Activated CD4-positive, alpha-beta memory T cell treated with anti-CD3 and anti-CD28 coated beads for 36 hours (primary cell): ENCODE results near the gene OSBPL2. TPM values are rescaled to one million over a fixed set of nuclear protein-coding genes. Genes with fewer than 3 reads are reported as not detected.

Experiments used
- CTCF ChIA-PET: fragments of 350-600 bp; sonication (Branson Sonifier 250); formaldehyde crosslinking; loops from one replicate; lab custom pipeline; 2021; ENCODE audit warnings: antibody characterized with exemption, inconsistent platforms; lab: Charles Lee
- POLR2A ChIA-PET: fragments of 350-600 bp; sonication (Branson Sonifier 250); formaldehyde crosslinking; loops from one replicate; lab custom pipeline; 2021; ENCODE audit warnings: antibody characterized with exemption; lab: Charles Lee
- DNase-seq: peaks from one replicate; pipeline ENCODE4 v3.0.0-alpha.2; 2020
- H3K27ac Mint-ChIP-seq: one replicate; pipeline ENCODE4 v1.8.0; 2021; ENCODE audit warnings: mixed read lengths
- H3K27me3 Mint-ChIP-seq: one replicate; pipeline ENCODE4 v1.8.0; 2021; ENCODE audit warnings: mixed read lengths
- H3K36me3 Mint-ChIP-seq: one replicate; pipeline ENCODE4 v1.8.0; 2021; ENCODE audit warnings: mixed read lengths
- H3K4me1 Mint-ChIP-seq: one replicate; pipeline ENCODE4 v1.8.0; 2021; ENCODE audit warnings: low read depth, mixed read lengths
- H3K4me3 Mint-ChIP-seq: one replicate; pipeline ENCODE4 v1.8.0; 2021; ENCODE audit warnings: mild to moderate bottlenecking, mixed read lengths
- H3K9me3 Mint-ChIP-seq: one replicate; pipeline ENCODE4 v1.8.0; 2021; ENCODE audit warnings: mixed read lengths
- intact Hi-C: fragments of 100-400 bp; cut with micrococcal nuclease; formaldehyde crosslinking; loops from one replicate; pipeline ENCODE4 v1.15.1; 2023
- total RNA-seq, 2 experiments: library from RNA; stranded (reverse); gene quantifications; one replicate each; pipeline ENCODE4 v1.2.3, GENCODE V29; 2021

OSBPL2 gene
- total RNA-seq, 2 experiments from 2014 or later = 25.4 to 29.3 TPM

DNA sequence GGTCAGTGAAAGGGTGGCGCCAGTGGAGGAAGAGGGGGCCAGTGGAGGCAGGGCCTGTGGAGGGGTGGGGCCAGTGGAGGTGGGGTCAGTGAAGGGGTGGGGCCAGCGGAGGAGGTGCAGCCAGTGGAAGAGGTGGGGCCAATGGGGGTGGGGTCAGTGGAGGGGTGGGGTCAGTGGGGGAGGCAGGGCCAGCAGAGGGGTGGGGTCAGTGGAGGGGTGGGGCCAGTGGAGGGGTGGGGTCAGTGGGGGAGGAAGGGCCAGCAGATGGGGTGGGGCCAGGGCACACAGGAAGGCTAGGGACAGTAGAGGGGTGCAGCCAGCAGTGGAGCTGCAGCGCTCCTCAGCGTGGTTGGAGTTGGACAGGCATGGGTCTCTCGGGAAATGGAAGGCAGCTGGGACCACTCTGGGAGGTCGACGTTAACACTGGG is 83.2 kb downstream of the OSBPL2 start:
- ChIA-PET CTCF (no interaction called here), POLR2A (no interaction called here)
- no peaks in the 10 kb centered on the region for H3K4me1 Mint-ChIP-seq
- no peaks in the 10 kb centered on the region for H3K9me3 Mint-ChIP-seq
- intact Hi-C loops = no loop called here
- H3K27me3 Mint-ChIP-seq = no peaks in the 10 kb centered on the region
- no peak overlapping the region for H3K4me3 Mint-ChIP-seq
- no peaks in the 10 kb centered on the region for H3K36me3 Mint-ChIP-seq
- H3K27ac Mint-ChIP-seq = no peak overlapping the region
- peak; percentile 46 for DNase-seq

GRCh38 chr20:62321975-62322374 is 83.7 kb downstream of the OSBPL2 start:
- H3K9me3 Mint-ChIP-seq = no peaks in the 10 kb centered on the region
- ChIA-PET CTCF (no interaction called here), POLR2A (no interaction called here)
- no peaks in the 10 kb centered on the region for H3K4me1 Mint-ChIP-seq
- intact Hi-C loops = no loop called here
- no peak overlapping the region for H3K4me3 Mint-ChIP-seq
- no peak for DNase-seq
- no peak overlapping the region for H3K27ac Mint-ChIP-seq
- H3K36me3 Mint-ChIP-seq = no peaks in the 10 kb centered on the region
- H3K27me3 Mint-ChIP-seq = no peaks in the 10 kb centered on the region

DNA sequence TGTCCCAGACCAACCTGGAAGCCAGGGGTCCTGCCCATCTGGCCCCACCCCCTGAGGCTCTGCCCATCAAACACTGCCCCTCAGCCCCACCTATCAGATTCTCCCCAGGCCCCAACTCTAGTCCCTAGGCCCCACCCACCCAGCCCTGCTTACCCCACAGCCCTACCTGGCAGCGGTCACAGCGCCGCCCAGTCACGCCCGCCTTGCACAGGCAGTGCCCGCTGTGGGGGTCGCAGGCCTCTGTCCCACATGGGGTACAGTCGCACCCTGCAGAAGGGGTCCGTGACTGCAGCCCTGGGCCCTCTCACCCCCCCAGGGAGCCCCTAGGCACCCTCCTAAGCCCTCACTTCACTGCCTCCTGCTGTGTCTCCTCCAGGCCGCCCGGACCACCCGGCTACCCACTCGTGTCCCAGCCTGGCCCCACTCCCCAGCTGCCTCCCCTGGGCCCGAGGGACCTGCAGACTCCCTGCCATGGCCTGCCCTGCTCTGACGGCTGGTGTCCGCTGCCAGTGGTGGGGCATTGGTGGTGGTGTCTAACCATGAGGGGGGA is 84.2 kb downstream of the OSBPL2 start:
- Mint-ChIP-seq H3K9me3 (no peaks in the 10 kb centered on the region), H3K4me1 (no peaks in the 10 kb centered on the region), H3K27ac (no peak overlapping the region), H3K36me3 (no peaks in the 10 kb centered on the region), H3K27me3 (no peaks in the 10 kb centered on the region), H3K4me3 (no peak overlapping the region)
- intact Hi-C loops = no loop called here
- ChIA-PET POLR2A (no interaction called here), CTCF (no interaction called here)
- DNase-seq = no peak

DNA sequence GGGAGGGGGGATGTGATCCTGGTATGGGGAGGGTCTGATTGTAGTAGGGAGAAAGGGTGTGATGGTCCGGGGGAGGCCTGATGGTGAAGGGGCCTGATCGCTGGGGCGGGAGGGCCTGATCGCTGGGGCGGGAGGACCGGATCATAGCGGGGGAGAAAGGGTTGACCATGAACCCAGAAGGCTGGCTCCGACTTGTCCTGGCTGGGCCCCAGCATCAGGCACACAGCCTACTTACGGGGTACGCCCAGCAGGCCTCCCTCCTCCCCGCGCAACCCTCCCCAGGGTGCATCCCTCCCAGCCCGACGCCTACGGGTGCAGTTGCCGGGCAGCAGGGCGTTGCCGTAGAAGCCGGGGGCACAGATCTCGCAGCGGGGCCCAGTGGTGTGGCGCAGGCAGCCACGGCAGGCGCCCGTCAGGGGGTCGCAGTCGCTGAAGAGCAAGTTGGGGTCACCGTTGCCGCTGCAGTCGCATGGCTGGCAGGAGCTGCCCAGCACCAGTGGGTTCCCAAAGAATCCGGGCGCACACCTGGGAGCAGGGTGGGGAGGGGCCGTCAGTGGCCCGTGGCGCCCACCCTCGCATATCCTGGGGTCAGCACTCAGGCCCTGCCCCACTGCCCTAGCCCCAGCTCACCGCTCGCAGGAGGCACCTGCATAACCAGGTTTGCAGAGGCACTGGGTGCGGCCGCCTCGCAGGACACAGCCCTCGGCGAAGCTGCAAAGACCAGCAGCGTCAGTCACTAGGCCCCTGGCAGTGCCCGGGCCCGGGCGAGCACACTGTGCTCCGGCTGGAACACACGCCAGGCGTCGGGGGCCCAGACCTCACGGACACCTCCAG is 85.0 kb downstream of the OSBPL2 start:
- Mint-ChIP-seq H3K27me3 (no peaks in the 10 kb centered on the region), H3K36me3 (no peaks in the 10 kb centered on the region), H3K4me3 (no peak overlapping the region), H3K27ac (no peak overlapping the region), H3K9me3 (no peaks in the 10 kb centered on the region), H3K4me1 (no peaks in the 10 kb centered on the region)
- ChIA-PET CTCF (no interaction called here), POLR2A (no interaction called here)
- intact Hi-C loops = no loop called here
- DNase-seq = no peak

- Mint-ChIP-seq H3K36me3 (no peaks in the 10 kb centered on the region), H3K4me3 (no peak overlapping the region), H3K9me3 (no peaks in the 10 kb centered on the region), H3K27ac (no peak overlapping the region), H3K27me3 (no peaks in the 10 kb centered on the region), H3K4me1 (no peaks in the 10 kb centered on the region)
- DNase-seq = no peak
- ChIA-PET POLR2A (no interaction called here), CTCF (interaction anchor here (1.4 kb wide), 1 partner anchor 58 kb away, joined by 3 read pairs; no protein-coding TSS in a partner anchor)
- intact Hi-C loops = no loop called here
Measured at GRCh38 chr20:62323980-62324906, 85.9 kb downstream of the OSBPL2 start.

- DNase-seq = no peak
- no peaks in the 10 kb centered on the region for H3K36me3 Mint-ChIP-seq
- H3K27me3 Mint-ChIP-seq = no peaks in the 10 kb centered on the region
- H3K4me3 Mint-ChIP-seq = no peak overlapping the region
- no peak overlapping the region for H3K27ac Mint-ChIP-seq
- no peaks in the 10 kb centered on the region for H3K4me1 Mint-ChIP-seq
- CTCF ChIA-PET = interaction anchor here (1.4 kb wide), 1 partner anchor 57 kb away, joined by 3 read pairs; no protein-coding TSS in a partner anchor
- intact Hi-C loops = no loop called here
- POLR2A ChIA-PET = no interaction called here
- no peaks in the 10 kb centered on the region for H3K9me3 Mint-ChIP-seq
Measured at GRCh38 chr20:62325172-62325905, 87.0 kb downstream of the OSBPL2 start.

GRCh38 chr20:62326559-62326958 is 88.2 kb downstream of the OSBPL2 start:
- ChIA-PET POLR2A (no interaction called here), CTCF (no interaction called here)
- no peak overlapping the region for H3K27ac Mint-ChIP-seq
- no peak for DNase-seq
- no peaks in the 10 kb centered on the region for H3K27me3 Mint-ChIP-seq
- intact Hi-C loops = no loop called here
- no peaks in the 10 kb centered on the region for H3K4me1 Mint-ChIP-seq
- no peaks in the 10 kb centered on the region for H3K36me3 Mint-ChIP-seq
- H3K4me3 Mint-ChIP-seq = no peak overlapping the region
- H3K9me3 Mint-ChIP-seq = no peaks in the 10 kb centered on the region

DNA sequence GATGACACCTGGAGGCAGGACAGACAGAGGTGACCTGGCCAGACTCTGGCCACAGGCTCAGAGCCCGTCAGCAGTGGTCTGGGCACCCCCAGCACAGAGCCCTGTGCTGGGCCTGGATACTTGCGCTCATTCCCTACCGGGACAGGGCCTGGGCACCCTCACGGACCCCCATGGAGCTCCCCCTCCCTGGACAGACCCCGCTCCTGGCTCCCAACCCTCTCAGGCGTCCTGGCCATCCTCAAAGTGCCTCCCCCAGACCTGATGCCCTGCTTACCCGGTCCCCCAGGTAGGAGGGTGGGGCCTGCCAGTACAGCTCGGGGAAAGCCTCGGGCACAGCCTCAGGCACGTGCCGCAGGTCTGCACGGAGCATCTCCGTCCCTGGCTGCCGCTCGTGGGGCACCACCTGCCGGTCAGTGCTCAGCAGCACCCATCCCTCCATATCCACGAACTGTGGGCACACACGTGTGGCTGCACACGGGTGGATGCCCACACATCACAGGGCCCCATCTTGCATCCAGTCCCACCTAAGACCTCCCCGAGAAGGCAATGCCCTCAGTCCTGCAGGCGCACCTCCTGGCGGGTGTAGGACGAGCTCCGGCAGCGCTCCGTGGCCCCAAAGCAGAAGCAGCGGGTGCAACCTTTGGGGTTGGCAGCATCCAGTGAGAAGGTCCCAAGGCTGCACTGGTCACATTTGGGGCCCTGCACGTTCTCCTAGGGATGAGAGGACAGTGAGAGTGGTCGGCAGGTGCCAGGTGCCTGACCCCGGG is 88.8 kb downstream of the OSBPL2 start:
- no peaks in the 10 kb centered on the region for H3K9me3 Mint-ChIP-seq
- H3K4me3 Mint-ChIP-seq = no peak overlapping the region
- intact Hi-C loops = no loop called here
- ChIA-PET POLR2A (no interaction called here), CTCF (no interaction called here)
- no peak overlapping the region for H3K27ac Mint-ChIP-seq
- no peaks in the 10 kb centered on the region for H3K4me1 Mint-ChIP-seq
- no peak for DNase-seq
- no peaks in the 10 kb centered on the region for H3K36me3 Mint-ChIP-seq
- no peaks in the 10 kb centered on the region for H3K27me3 Mint-ChIP-seq

DNA sequence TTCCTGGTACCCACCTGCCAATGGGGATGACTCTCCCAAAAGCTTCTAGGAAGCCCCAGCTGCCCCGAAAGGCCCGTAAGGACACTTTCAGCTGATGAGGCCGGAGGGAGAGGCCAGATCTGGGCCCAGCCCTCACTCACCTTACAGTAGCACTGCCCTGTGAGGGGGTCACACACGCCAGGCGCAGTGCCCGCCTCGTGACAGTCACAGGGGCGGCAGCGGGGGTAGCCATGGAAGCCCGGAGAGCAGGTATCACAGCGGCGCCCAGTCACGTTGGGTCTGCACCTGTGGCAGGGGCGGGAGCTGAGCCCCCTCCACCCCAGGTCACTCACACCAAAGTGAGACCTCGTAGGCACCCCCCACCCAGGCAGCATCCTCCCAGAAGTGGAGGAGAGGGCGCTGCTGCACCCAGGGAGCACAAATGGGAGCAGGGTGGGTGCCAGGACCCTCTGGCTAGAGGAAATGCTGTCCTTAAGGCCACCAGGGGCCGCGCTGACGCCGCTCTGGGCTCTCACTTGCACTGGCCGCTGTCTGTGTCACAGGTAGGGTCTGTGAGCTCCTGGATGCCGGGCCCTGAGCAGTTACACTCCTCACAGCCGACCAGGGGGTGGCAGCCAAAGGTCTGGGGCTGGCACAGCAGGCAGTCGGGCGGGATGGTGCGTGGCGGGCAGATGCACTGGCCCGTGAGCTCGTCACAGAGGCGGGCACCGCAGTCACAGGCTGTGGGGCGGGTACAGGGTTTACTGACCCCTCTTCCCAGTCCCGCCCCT is 89.6 kb downstream of the OSBPL2 start:
- Mint-ChIP-seq H3K27ac (no peak overlapping the region), H3K4me3 (no peak overlapping the region)
- CTCF ChIA-PET = no interaction called here

GRCh38 chr20:62328684-62329388 is 90.5 kb downstream of the OSBPL2 start:
- Mint-ChIP-seq H3K27ac (no peak overlapping the region), H3K9me3 (no peaks in the 10 kb centered on the region), H3K4me1 (no peaks in the 10 kb centered on the region), H3K4me3 (no peak overlapping the region), H3K36me3 (no peaks in the 10 kb centered on the region), H3K27me3 (no peaks in the 10 kb centered on the region)
- intact Hi-C loops = no loop called here
- POLR2A ChIA-PET = no interaction called here
- DNase-seq = no peak
- CTCF ChIA-PET = no interaction called here

More for the DNA sequence above, 89.6 kb downstream of the OSBPL2 start:
- Mint-ChIP-seq H3K9me3 (no peaks in the 10 kb centered on the region), H3K36me3 (no peaks in the 10 kb centered on the region), H3K4me1 (no peaks in the 10 kb centered on the region), H3K27me3 (no peaks in the 10 kb centered on the region)
- intact Hi-C loops = no loop called here
- no peak for DNase-seq
- POLR2A ChIA-PET = no interaction called here
